Activated CD4-positive, alpha-beta T cell treated with anti-CD3 and anti-CD28 coated beads for 36 hours (primary cell): ENCODE measurements around the gene TOMM20. TPM values are rescaled to one million over a fixed set of nuclear protein-coding genes. Genes with fewer than 3 reads are reported as not detected.
"Not testable (repeated sequence)": the region's sequence is repeated elsewhere in the genome, so short reads cannot be mapped to it uniquely, and the experiment has no call there.

Experiments used
- ATAC-seq: fragments of 200-7000 bp; cut with Tn5 transposase; one replicate; pipeline ENCODE4 v1.10.0; 2021; ENCODE audit warnings: mild to moderate bottlenecking, moderate library complexity
- CTCF ChIA-PET: fragments of 350-600 bp; sonication (Branson Sonifier 250); formaldehyde crosslinking; loops from one replicate; lab custom pipeline; 2021; ENCODE audit warnings: antibody characterized with exemption; lab: Charles Lee
- POLR2A ChIA-PET: fragments of 350-600 bp; sonication (Branson Sonifier 250); formaldehyde crosslinking; loops from one replicate; lab custom pipeline; 2021; ENCODE audit warnings: antibody characterized with exemption, inconsistent platforms; lab: Charles Lee
- DNase-seq: peaks from one replicate; pipeline ENCODE4 v3.0.0-alpha.2; 2020
- H3K27ac Mint-ChIP-seq: one replicate; pipeline ENCODE4 v1.8.0; 2021; ENCODE audit warnings: mixed read lengths
- H3K27me3 Mint-ChIP-seq: one replicate; pipeline ENCODE4 v1.8.0; 2021; ENCODE audit warnings: mixed read lengths
- H3K36me3 Mint-ChIP-seq: one replicate; pipeline ENCODE4 v1.8.0; 2021; ENCODE audit warnings: low read depth, mixed read lengths
- H3K4me1 Mint-ChIP-seq: one replicate; pipeline ENCODE4 v1.8.0; 2021; ENCODE audit warnings: mixed read lengths
- H3K4me3 Mint-ChIP-seq: one replicate; pipeline ENCODE4 v1.8.0; 2021; ENCODE audit warnings: mild to moderate bottlenecking, moderate library complexity, mixed read lengths
- H3K9me3 Mint-ChIP-seq: one replicate; pipeline ENCODE4 v1.8.0; 2021; ENCODE audit warnings: low read depth, mixed read lengths
- intact Hi-C, 2 experiments: fragments of 100-400 bp; cut with DNase I in 1 of 2; cut with micrococcal nuclease in 1 of 2; formaldehyde crosslinking; loops; one replicate each; pipeline versions ENCODE4 v1.14.2 to v1.15.1; 2022 to 2024; cut with DNase I, micrococcal nuclease
- total RNA-seq, 2 experiments: library from RNA; stranded (reverse); gene quantifications; one replicate each; pipeline ENCODE4 v1.2.3, GENCODE V29; 2021

Gene TOMM20
- total RNA-seq, 2 experiments from 2014 or later = 62.1 to 148 TPM

DNA sequence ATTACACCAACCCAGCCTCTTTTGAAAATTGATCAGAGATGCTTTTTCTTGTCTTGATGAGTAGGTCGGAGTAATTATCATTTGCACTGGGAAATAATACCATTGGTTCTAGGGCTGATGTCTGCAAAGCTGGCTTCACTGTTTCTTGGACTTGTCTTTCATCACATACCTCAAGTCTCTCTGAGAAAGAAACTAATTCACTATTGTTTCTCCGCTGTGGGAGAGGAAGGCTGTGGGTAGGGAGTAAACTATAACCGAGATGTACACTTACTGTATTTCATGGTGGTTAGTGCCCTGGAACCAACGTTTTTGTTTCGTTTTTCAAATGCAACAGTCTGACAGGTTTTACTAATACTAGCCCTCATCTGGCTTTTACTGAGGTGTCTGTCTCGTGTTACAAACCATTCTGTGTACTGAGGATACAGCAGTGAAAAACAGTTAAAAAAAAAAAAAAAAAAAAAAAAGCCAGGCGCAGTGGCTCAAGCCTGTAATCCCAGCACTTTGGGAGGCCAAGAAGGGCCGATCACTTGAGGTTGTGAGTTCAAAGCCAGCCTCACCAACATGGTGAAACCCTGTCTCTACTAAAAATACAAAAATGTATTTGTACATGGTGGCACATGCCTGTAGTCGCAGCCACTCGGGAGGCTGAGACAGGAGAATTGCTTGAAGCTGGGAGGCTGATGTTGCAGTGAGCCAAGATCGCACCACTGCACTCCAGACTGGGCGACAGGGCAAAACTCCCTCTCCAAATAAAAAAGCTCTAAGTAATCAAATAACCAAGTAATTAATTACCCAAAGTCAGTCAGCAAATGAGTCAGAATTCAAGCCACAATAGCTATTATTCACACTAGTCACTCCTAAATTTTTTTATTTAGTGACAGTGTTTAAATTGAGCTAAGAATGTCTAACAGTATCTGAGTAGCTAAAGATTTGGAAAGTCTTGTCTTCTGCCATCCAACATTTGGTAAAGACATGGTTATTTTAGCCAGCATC, 23.3 kb downstream of the TOMM20 start:
- Mint-ChIP-seq H3K4me1 (peaks cover 44% of the 10 kb centered on the region), H3K27ac (peak overlapping the region; percentile 56), H3K27me3 (peaks cover 4% of the 10 kb centered on the region), H3K9me3 (no peaks in the 10 kb centered on the region), H3K4me3 (peak overlapping the region; percentile 60), H3K36me3 (peaks cover 31% of the 10 kb centered on the region)
- ChIA-PET POLR2A (interaction anchor here (0.7 to 1.4 kb wide), 4 partner anchors 11 to 583 kb away, joined by 3 read pairs; partner anchors contain the start of gene RBM34), CTCF (interaction anchor here (0.6 to 7.8 kb wide), 26 partner anchors 8 to 963 kb away, joined by 3 to 57 read pairs (median 4); partner anchors contain the start of gene RBM34)
- DNase-seq (peak; percentile 26), ATAC-seq (peak; percentile 59)
- intact Hi-C loops = loop anchor here in 1 of 2 experiments (2.0 kb wide), 1 partner anchor 23 kb away; the partner anchor contains the start of gene TOMM20

DNA sequence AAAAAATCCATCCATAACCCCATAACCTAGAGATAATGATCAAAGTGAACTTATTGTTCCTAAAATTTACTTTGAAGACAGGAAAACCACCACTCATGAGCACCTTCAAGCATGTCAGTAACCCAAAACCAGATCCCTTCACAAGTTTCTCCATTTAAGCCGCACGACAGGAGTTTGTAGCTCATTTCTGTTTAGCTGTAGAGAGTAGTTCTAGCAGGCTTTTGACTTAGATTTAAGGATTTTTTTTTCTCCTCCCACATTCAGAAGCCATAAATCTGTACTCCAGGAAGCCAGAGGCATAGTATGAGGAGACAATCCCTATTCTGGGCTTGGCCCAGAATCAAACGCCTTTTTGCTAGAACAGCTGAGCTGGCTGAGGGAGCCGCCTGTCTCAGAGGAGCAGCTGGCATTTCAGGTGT, 25.6 kb downstream of the TOMM20 start:
- CTCF ChIA-PET = interaction anchor here (0.6 to 7.8 kb wide), 9 partner anchors 8 to 625 kb away, joined by 3 to 57 read pairs (median 4); partner anchors contain the start of gene TARBP1
- DNase-seq (no peak), ATAC-seq (no peak)
- Mint-ChIP-seq H3K36me3 (peaks cover 12% of the 10 kb centered on the region), H3K27me3 (peaks cover 4% of the 10 kb centered on the region), H3K9me3 (no peaks in the 10 kb centered on the region), H3K4me3 (no peak overlapping the region), H3K4me1 (peaks cover 43% of the 10 kb centered on the region), H3K27ac (no peak overlapping the region)
- intact Hi-C loops = loop anchor here (1.0 to 5.0 kb wide), 3 partner anchors 104 to 616 kb away; no protein-coding TSS in a partner anchor
- POLR2A ChIA-PET = interaction anchor here (0.6 kb wide), 3 partner anchors 24 to 503 kb away, joined by 3 to 5 read pairs (median 4); no protein-coding TSS in a partner anchor

DNA sequence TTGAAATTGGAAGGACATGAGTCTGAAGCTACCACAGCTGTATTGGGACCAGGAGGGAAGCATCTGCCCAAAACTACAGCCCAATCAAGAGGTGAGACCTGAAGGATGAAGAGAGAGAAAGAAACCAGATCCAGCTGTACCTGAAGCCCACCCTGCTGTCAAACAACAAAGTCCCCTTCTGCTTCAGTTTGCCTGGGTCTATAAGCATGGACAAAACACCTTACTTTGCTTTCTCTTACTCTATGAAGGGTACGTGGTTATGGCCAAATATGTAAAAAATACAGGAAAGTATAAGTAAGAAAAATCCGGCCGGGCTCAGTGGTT, 26.4 kb downstream of the TOMM20 start:
- no peak overlapping the region for H3K27ac Mint-ChIP-seq
- H3K27me3 Mint-ChIP-seq = peaks cover 4% of the 10 kb centered on the region
- POLR2A ChIA-PET = no interaction called here
- CTCF ChIA-PET = interaction anchor here (0.8 to 7.3 kb wide), 4 partner anchors 18 to 541 kb away, joined by 3 to 46 read pairs (median 4); no protein-coding TSS in a partner anchor
- intact Hi-C loops = loop anchor here (5.0 kb wide), 2 partner anchors 105 to 615 kb away; no protein-coding TSS in a partner anchor
- no peak overlapping the region for H3K4me3 Mint-ChIP-seq
- ATAC-seq = no peak
- H3K36me3 Mint-ChIP-seq = peaks cover 9% of the 10 kb centered on the region
- DNase-seq = no peak
- H3K9me3 Mint-ChIP-seq = no peaks in the 10 kb centered on the region
- H3K4me1 Mint-ChIP-seq = peaks cover 43% of the 10 kb centered on the region

DNA sequence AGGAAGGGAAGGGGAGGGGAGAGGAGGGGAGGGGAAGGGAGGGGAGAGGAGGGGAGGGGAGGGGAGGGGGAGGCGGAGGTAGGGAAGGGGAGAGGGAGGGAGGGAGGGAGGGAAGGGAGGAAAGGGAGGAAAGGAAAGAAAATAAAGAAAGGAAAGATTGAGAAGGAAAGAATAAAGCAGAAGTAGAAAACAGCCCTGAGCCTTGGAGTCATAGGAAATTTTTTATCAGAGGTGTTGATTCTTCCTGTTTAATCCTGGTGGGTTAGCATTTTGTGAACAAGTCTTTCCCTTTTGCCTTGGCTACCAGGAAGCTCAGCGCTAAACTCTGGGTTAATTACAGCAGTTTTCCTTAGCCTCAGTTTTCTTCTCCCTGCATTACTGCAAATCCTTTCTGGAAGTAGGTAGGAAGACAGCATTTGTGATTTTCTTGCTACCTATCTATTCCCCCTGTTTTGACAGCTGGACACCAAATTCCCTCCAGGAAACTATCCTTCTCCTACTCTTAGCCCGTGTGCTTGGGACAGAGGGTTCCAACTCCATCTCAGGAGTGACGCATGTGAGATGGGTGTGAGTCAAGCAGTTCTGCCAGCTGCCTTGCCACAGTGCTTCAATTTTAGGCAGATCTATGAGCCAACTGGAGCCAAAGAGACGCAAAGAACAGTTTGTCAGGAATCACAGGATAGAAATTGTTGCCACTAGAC, 26.9 kb downstream of the TOMM20 start:
- H3K4me3 Mint-ChIP-seq = no peak overlapping the region
- H3K9me3 Mint-ChIP-seq = no peaks in the 10 kb centered on the region
- CTCF ChIA-PET = interaction anchor here (0.7 to 7.3 kb wide), 6 partner anchors 12 to 540 kb away, joined by 3 to 46 read pairs (median 4); no protein-coding TSS in a partner anchor
- H3K4me1 Mint-ChIP-seq = peaks cover 40% of the 10 kb centered on the region
- ATAC-seq (no peak), DNase-seq (no peak)
- no peak overlapping the region for H3K27ac Mint-ChIP-seq
- peaks cover 8% of the 10 kb centered on the region for H3K36me3 Mint-ChIP-seq
- POLR2A ChIA-PET = no interaction called here
- peaks cover 4% of the 10 kb centered on the region for H3K27me3 Mint-ChIP-seq
- intact Hi-C loops = loop anchor here (5.0 kb wide), 2 partner anchors 106 to 614 kb away; no protein-coding TSS in a partner anchor

GRCh38 chr1:235100194-235100772, 28.4 kb downstream of the TOMM20 start:
- ATAC-seq = no peak
- Mint-ChIP-seq H3K9me3 (no peaks in the 10 kb centered on the region), H3K27me3 (peaks cover 4% of the 10 kb centered on the region)

DNA sequence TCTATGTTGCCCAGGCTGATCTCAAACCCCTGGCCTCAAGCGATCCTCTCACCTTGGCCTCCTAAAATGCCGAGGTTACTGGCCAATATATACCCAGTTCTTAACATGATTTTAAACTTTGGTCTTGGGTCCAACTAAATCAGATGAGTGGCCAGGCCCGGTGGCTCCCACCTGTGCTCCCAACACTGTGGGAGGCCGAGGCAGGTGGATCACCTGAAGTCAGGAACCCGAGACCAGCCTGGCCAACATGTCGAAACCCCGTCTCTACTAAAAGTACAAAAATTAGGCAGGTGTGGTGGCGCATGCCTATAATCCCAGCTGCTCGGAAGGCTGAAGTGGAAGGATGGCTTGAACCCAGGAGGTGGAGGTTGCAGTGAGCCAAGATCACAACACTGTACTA, 29.6 kb downstream of the TOMM20 start:
- Mint-ChIP-seq H3K27me3 (peaks cover 4% of the 10 kb centered on the region), H3K9me3 (no peaks in the 10 kb centered on the region), H3K4me3 (no peak overlapping the region), H3K4me1 (peaks cover 18% of the 10 kb centered on the region), H3K27ac (no peak overlapping the region), H3K36me3 (no peaks in the 10 kb centered on the region)
- ATAC-seq (no peak), DNase-seq (no peak)
- ChIA-PET CTCF (interaction anchor here (0.6 kb wide), 2 partner anchors 15 to 340 kb away, joined by 3 read pairs; no protein-coding TSS in a partner anchor), POLR2A (no interaction called here)
- intact Hi-C loops = loop anchor here in 1 of 2 experiments (10.0 kb wide), 1 partner anchor 984 kb away; no protein-coding TSS in a partner anchor

More at GRCh38 chr1:235100194-235100772, 28.4 kb downstream of the TOMM20 start:
- no peak for DNase-seq
- Mint-ChIP-seq H3K4me3 (no peak overlapping the region), H3K36me3 (peaks cover 6% of the 10 kb centered on the region), H3K27ac (no peak overlapping the region), H3K4me1 (peaks cover 30% of the 10 kb centered on the region)
- ChIA-PET CTCF (interaction anchor here (1.3 to 1.4 kb wide), 2 partner anchors 10 to 316 kb away, joined by 3 to 9 read pairs; no protein-coding TSS in a partner anchor), POLR2A (no interaction called here)
- intact Hi-C loops = loop anchor here (5.0 kb wide), 2 partner anchors 107 to 613 kb away; no protein-coding TSS in a partner anchor

- POLR2A ChIA-PET = no interaction called here
- Mint-ChIP-seq H3K27ac (no peak overlapping the region), H3K27me3 (peaks cover 2% of the 10 kb centered on the region), H3K36me3 (no peaks in the 10 kb centered on the region), H3K4me3 (no peak overlapping the region), H3K9me3 (no peaks in the 10 kb centered on the region), H3K4me1 (peaks cover 18% of the 10 kb centered on the region)
- CTCF ChIA-PET = no interaction called here
- ATAC-seq (no peak), DNase-seq (no peak)
- intact Hi-C loops = loop anchor here in 1 of 2 experiments (10.0 kb wide), 1 partner anchor 984 kb away; no protein-coding TSS in a partner anchor
These were observed 30.1 kb downstream of the TOMM20 start for GRCh38 chr1:235098547-235098946.

- intact Hi-C loops = loop anchor here in 1 of 2 experiments (10.0 kb wide), 1 partner anchor 983 kb away; no protein-coding TSS in a partner anchor
- H3K9me3 Mint-ChIP-seq, H3K36me3 Mint-ChIP-seq, H3K4me3 Mint-ChIP-seq, DNase-seq, ATAC-seq, POLR2A ChIA-PET, H3K27ac Mint-ChIP-seq, H3K27me3 Mint-ChIP-seq: not testable (repeated sequence)
- H3K4me1 Mint-ChIP-seq = peaks cover 14% of the 10 kb centered on the region
- CTCF ChIA-PET = interaction anchor here (2.0 kb wide), 1 partner anchor 14 kb away, joined by 11 read pairs; no protein-coding TSS in a partner anchor
These were observed 31.1 kb downstream of the TOMM20 start for GRCh38 chr1:235097501-235097900.

DNA sequence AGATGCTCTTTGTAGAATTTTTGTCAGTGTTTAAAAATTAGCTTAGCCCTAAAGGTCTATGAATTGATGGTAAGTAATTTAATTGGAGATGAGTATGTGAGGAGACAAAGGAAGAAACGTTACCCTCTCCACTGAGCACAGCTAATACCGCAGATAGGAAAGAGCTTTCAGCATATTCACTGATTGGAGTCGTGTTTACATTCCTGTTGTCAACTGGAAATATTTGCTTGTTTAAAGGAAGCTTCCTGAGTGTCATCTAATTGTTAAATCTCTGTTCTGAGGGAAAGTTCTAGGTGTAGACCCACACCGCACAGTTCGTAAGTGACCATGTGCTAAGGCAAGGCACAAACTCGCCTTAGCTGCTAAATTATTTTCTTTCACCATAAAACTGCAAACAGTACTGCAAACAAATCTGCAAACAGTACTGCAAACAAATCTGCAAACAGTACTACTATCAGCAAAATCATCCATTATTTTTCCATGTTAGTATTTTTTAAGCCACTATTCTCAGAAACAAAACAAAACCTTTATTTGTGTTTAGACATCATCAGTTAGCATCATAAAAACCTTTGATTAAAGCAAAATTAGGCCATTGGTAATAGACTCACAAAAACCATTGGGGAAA, 32.6 kb downstream of the TOMM20 start:
- DNase-seq (no peak), ATAC-seq (no peak)
- H3K27me3 Mint-ChIP-seq = peaks cover 2% of the 10 kb centered on the region
- no peak overlapping the region for H3K27ac Mint-ChIP-seq
- H3K4me1 Mint-ChIP-seq = peaks cover 7% of the 10 kb centered on the region
- H3K36me3 Mint-ChIP-seq = no peaks in the 10 kb centered on the region
- no peaks in the 10 kb centered on the region for H3K9me3 Mint-ChIP-seq
- no peak overlapping the region for H3K4me3 Mint-ChIP-seq
- ChIA-PET CTCF (interaction anchor here (0.5 to 4.8 kb wide), 9 partner anchors 9 to 688 kb away, joined by 3 to 41 read pairs (median 4); no protein-coding TSS in a partner anchor), POLR2A (interaction anchor here (0.6 kb wide), 2 partner anchors 321 to 323 kb away, joined by 3 to 5 read pairs; no protein-coding TSS in a partner anchor)
- intact Hi-C loops = loop anchor here (2.0 to 10.0 kb wide), 2 partner anchors 321 to 981 kb away; no protein-coding TSS in a partner anchor
